GM23338 (cell line): ENCODE data around the gene PCDH1. TPM values are rescaled to one million over a fixed set of nuclear protein-coding genes. Genes with fewer than 3 reads are reported as not detected.
"Not testable (repeated sequence)": the region's sequence is repeated elsewhere in the genome, so short reads cannot be mapped to it uniquely, and the experiment has no call there.

Source experiments
- ATAC-seq: fragments of 200-7000 bp; cut with Tn5 transposase; 3 replicates; pipeline ENCODE4 v1.9.1; 2020
- DNase-seq: peaks from one replicate; pipeline ENCODE4 v3.0.0-alpha.2; 2015; ENCODE audit warnings: low spot score
- H2AFZ ChIP-seq: fragments of 200-600 bp; sonication (generic); 2 replicates; pipeline ENCODE4 v1.8.0; 2016; ENCODE audit warnings: antibody characterized with exemption, mild to moderate bottlenecking, moderate library complexity
- H3F3A ChIP-seq: fragments of 200-600 bp; sonication (generic); replicated peaks from 2 replicates; pipeline ENCODE4 v1.8.0; 2017; ENCODE audit warnings: antibody characterized with exemption, mixed run types, low read depth
- H3K27ac ChIP-seq: fragments of 200-600 bp; sonication (generic); 2 replicates; pipeline ENCODE4 v1.6.1; 2016; ENCODE audit warnings: low read depth
- H3K27me3 ChIP-seq: fragments of 200-600 bp; sonication (generic); 2 replicates; pipeline ENCODE4 v1.8.0; 2016; ENCODE audit warnings: mild to moderate bottlenecking, mixed run types, moderate library complexity; ENCODE audit not compliant: insufficient read depth
- H3K36me3 ChIP-seq: fragments of 200-600 bp; sonication (generic); 2 replicates; pipeline ENCODE4 v1.8.0; 2016; ENCODE audit warnings: mild to moderate bottlenecking; ENCODE audit not compliant: insufficient read depth
- H3K4me1 ChIP-seq: fragments of 200-600 bp; sonication (generic); 2 replicates; pipeline ENCODE4 v1.8.0; 2016; ENCODE audit warnings: mild to moderate bottlenecking, moderate library complexity; ENCODE audit not compliant: insufficient read depth
- H3K4me2 ChIP-seq: fragments of 200-600 bp; sonication (generic); 2 replicates; pipeline ENCODE4 v1.7.1; 2017; ENCODE audit warnings: mixed run types
- H3K4me3 ChIP-seq: fragments of 200-600 bp; sonication (generic); 2 replicates; pipeline ENCODE4 v1.6.1; 2016; ENCODE audit warnings: mixed run types
- H3K79me2 ChIP-seq: fragments of 200-600 bp; sonication (generic); replicated peaks from 2 replicates; pipeline ENCODE4 v1.8.0; 2017; ENCODE audit warnings: mild to moderate bottlenecking; ENCODE audit not compliant: insufficient read depth
- H3K9me2 ChIP-seq: fragments of 200-600 bp; sonication (generic); 2 replicates; pipeline ENCODE4 v1.8.0; 2017; ENCODE audit not compliant: insufficient read depth
- H4K20me1 ChIP-seq: fragments of 200-600 bp; sonication (generic); replicated peaks from 2 replicates; pipeline ENCODE4 v1.8.0; 2017; ENCODE audit warnings: mild to moderate bottlenecking; ENCODE audit not compliant: insufficient read depth
- H3K27ac Mint-ChIP-seq: 2 replicates; pipeline ENCODE4 v1.8.0; 2020; ENCODE audit warnings: inconsistent platforms, mild to moderate bottlenecking, moderate library complexity, mixed read lengths
- H3K27me3 Mint-ChIP-seq: 3 replicates; pipeline ENCODE4 v1.8.0; 2022; ENCODE audit warnings: low read depth, mild to moderate bottlenecking, moderate library complexity, mixed read lengths, inconsistent platforms; ENCODE audit not compliant: insufficient read depth, poor library complexity
- H3K36me3 Mint-ChIP-seq: 3 replicates; pipeline ENCODE4 v1.8.0; 2021; ENCODE audit warnings: low read depth, mild to moderate bottlenecking, inconsistent platforms, moderate library complexity, mixed read lengths
- H3K4me1 Mint-ChIP-seq: 3 replicates; pipeline ENCODE4 v1.8.0; 2020; ENCODE audit warnings: mild to moderate bottlenecking, inconsistent platforms, mixed read lengths
- H3K4me3 Mint-ChIP-seq: 3 replicates; pipeline ENCODE4 v1.8.0; 2021; ENCODE audit warnings: moderate library complexity, mild to moderate bottlenecking, inconsistent platforms, mixed read lengths
- H3K9me3 Mint-ChIP-seq: 3 replicates; pipeline ENCODE4 v1.8.0; 2020; ENCODE audit warnings: moderate library complexity, mild to moderate bottlenecking, inconsistent platforms, mixed read lengths
- CTCF ChIP-seq, 2 experiments: fragments of 200-600 bp in 1 of 2; sonication (generic) in 1 of 2; conservative IDR thresholded peaks; 2 replicates each; pipeline versions ENCODE4 v1.5.1 to v1.6.1; 2016 to 2017; ENCODE audit warnings: antibody characterized with exemption in 2 of 2, low read depth in 2 of 2, mild to moderate bottlenecking in 2 of 2, moderate library complexity in 1 of 2
- JUNB ChIP-seq: IDR thresholded peaks from one replicate; pipeline ENCODE4 v1.6.1; 2016; ENCODE audit warnings: antibody characterized with exemption; ENCODE audit not compliant: unreplicated experiment
- NANOG ChIP-seq: IDR thresholded peaks from 2 replicates; pipeline ENCODE4 v1.6.1; 2016; ENCODE audit warnings: antibody characterized with exemption, borderline replicate concordance
- POLR2AphosphoS5 ChIP-seq: IDR thresholded peaks from 2 replicates; pipeline ENCODE4 v1.6.1; 2016; ENCODE audit warnings: antibody characterized with exemption, low read depth
- ZNF114 ChIP-seq: fragments of 250-450 bp; sonication (Bioruptor Pico); IDR thresholded peaks from 2 replicates; pipeline ENCODE4 v1.5.0; 2020; ENCODE audit warnings: mild to moderate bottlenecking, moderate library complexity
- ZNF331 ChIP-seq: fragments of 250-450 bp; sonication (Bioruptor Pico); IDR thresholded peaks from 2 replicates; pipeline ENCODE4 v1.5.0; 2020; ENCODE audit warnings: low read depth, mild to moderate bottlenecking, moderate library complexity
- ZNF462 ChIP-seq: fragments of 250-450 bp; sonication (Bioruptor Pico); IDR thresholded peaks from 2 replicates; pipeline ENCODE4 v1.5.0; 2020; ENCODE audit warnings: mild to moderate bottlenecking, moderate library complexity
- polyA plus RNA-seq: library from polyadenylated mRNA; unstranded; fragments of >200 nt; fragmentation: Nextera tagmentation; extraction: Ambion mirVana; gene quantifications from 2 replicates; pipeline ENCODE4 v1.2.1, GENCODE V29; 2016
- total RNA-seq: library from RNA; depleted of rRNA; stranded (reverse); fragments of >200 nt; shearing (Covaris generic); gene quantifications from 2 replicates; pipeline ENCODE4 v1.2.3, GENCODE V29; 2014
- TF ChIP-seq, protein P1 (sequence below): IDR thresholded peaks from 2 replicates; pipeline ENCODE4 v1.6.1; 2016; ENCODE audit warnings: antibody characterized with exemption

PCDH1 gene
- total and polyA plus RNA-seq, 2 experiments from 2014 or later: 26.2 to 183 TPM

- TF ChIP-seq NANOG (no peak), ZNF114 (CRISPR knock-in tag) (no peak)
Measured at GRCh38 chr5:141898448-141899049, 20.3 kb upstream of the PCDH1 start (continued).

DNA sequence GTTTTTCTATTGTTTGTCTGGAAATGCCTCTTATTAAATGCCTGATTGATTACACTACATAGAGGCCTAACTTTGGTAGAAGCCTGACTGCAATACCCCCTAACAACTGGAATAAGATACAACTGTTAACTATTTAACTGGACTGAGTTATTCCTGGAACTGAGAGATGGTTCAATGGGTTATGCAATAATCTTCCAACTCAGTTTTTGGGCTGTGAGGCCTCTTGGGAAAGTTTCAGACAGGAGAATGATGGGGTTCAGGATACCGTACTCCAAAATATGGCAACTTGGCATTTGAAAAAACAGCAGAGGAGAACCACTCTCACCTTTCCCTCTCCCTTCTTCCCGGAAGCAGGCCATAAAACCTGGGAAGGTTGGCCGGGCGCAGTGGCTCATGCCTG lies 19.2 kb upstream of the PCDH1 start:
- Histone ChIP-seq H3K9me2 (no peaks in the 10 kb centered on the region), H3K4me1 (peaks cover 3% of the 10 kb centered on the region; the same call in 1 of the 2 replicates), H3F3A (no peaks in the 10 kb centered on the region), H3K79me2 (no peaks in the 10 kb centered on the region), H3K36me3 (no peaks in the 10 kb centered on the region), H3K4me2 (no peak overlapping the region), H2AFZ (no peak overlapping the region), H3K4me3 (no peak overlapping the region), H3K27me3 (no peaks in the 10 kb centered on the region), H4K20me1 (no peaks in the 10 kb centered on the region), H3K27ac (no peak overlapping the region)
- H3K4me1 Mint-ChIP-seq: peaks cover 6% of the 10 kb centered on the region; the same call in 1 of the 3 replicates
- H3K27ac Mint-ChIP-seq: no peak overlapping the region
- H3K9me3 Mint-ChIP-seq: peaks cover 2% of the 10 kb centered on the region; the same call in 1 of the 3 replicates
- no peak overlapping the region for H3K4me3 Mint-ChIP-seq
- no peak for DNase-seq
- no peaks in the 10 kb centered on the region for H3K27me3 Mint-ChIP-seq
- ATAC-seq: no peak
- peaks cover 3% of the 10 kb centered on the region; the same call in 1 of the 3 replicates for H3K36me3 Mint-ChIP-seq
- TF ChIP-seq CTCF (conservative IDR thresholded peaks at IDR 0.05; ENCODE audit: low read depth in 2 of 2) (no peak), ZNF331 (CRISPR knock-in tag) (no peak), NANOG (no peak), POLR2AphosphoS5 (no peak), ZNF114 (CRISPR knock-in tag) (no peak), JUNB (no peak), ZNF462 (CRISPR knock-in tag) (no peak)
- TF ChIP-seq, protein P1, sequence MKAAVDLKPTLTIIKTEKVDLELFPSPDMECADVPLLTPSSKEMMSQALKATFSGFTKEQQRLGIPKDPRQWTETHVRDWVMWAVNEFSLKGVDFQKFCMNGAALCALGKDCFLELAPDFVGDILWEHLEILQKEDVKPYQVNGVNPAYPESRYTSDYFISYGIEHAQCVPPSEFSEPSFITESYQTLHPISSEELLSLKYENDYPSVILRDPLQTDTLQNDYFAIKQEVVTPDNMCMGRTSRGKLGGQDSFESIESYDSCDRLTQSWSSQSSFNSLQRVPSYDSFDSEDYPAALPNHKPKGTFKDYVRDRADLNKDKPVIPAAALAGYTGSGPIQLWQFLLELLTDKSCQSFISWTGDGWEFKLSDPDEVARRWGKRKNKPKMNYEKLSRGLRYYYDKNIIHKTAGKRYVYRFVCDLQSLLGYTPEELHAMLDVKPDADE: no peak

- H3K4me1 Mint-ChIP-seq, H3K36me3 Mint-ChIP-seq, H3K9me2 ChIP-seq, H3F3A ChIP-seq, H3K4me1 ChIP-seq, H3K27ac ChIP-seq, H3K4me3 ChIP-seq, H2AFZ ChIP-seq, H3K27me3 ChIP-seq, H3K79me2 ChIP-seq, H3K36me3 ChIP-seq, H3K4me2 ChIP-seq, H3K27ac Mint-ChIP-seq, H3K9me3 Mint-ChIP-seq, H3K27me3 Mint-ChIP-seq, H3K4me3 Mint-ChIP-seq, DNase-seq, ATAC-seq, H4K20me1 ChIP-seq: not testable (repeated sequence)
Measured at GRCh38 chr5:141890429-141890828, 12.2 kb upstream of the PCDH1 start.
